Stimulated activated CD4-positive, alpha-beta T cell treated with anti-CD3 and anti-CD28 coated beads, Interleukin-4, amount 100 ng/mL, for 48 hours (primary cell): Measurements from ENCODE around the gene TTF1.

ENCODE experiments used
- DNase-seq, 2 donors: peaks; one replicate each; pipeline ENCODE4 v3.0.0-alpha.2; 2020; ENCODE audit warnings: low read depth in 2 of 2

TTF1 gene

DNA sequence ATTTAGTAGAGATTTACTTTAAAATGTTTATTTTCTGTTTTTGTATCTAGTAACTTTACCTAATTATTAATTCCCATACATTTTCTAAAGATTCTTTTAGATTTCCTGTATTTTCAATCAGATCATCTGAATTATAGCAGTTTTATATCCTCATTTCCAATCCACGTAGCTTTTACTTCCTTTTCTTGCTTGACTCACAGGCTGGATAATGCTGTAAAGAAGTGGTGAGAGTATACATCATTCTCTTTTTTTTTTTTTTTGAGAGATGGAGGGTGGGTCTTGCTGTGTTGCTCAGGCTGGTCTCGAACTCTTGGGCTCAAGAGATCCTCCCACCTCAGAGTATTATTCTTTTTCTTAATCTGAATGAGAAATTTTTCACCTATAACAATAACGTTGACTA, 40.7 kb downstream of the TTF1 start:
- no peak for DNase-seq

DNA sequence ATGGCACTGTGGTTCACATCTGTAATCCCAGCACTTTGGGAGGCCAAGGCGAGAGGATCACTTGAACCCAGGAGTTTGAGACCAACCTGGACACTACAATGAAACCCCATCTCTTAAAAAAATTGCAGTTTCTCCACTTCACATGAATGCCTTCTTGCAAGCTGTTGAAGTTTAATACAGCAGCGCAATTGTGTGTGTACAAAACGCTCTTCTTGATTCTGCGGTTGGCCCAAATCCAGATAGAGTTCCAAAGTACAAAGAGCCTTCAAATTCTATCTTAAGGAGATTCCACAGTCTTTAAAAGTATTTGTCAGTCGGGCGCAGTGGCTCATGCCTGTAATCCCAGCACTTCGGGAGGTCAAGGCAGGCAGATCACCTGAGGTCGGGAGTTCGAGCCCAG, 42.6 kb downstream of the TTF1 start:
- DNase-seq = no peak

DNA sequence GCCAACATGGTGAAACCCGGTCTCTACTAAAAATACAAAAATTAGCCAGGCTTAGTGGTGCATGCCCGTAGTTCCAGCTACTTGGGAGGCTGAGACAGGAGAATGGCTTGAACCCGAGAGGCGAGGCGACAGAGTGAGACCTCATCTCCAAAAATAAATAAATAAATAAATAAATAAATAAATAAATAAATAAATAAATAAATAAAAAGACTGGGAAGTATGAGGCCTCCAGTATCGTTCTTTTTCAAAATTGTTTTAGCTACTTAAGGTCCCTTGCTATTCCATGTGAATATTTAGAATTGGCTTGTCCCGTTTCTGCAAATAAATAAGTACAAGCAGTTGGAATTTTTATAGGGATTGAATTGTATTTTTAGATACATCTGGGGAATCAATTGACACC, 48.9 kb downstream of the TTF1 start:
- no peak for DNase-seq

DNA sequence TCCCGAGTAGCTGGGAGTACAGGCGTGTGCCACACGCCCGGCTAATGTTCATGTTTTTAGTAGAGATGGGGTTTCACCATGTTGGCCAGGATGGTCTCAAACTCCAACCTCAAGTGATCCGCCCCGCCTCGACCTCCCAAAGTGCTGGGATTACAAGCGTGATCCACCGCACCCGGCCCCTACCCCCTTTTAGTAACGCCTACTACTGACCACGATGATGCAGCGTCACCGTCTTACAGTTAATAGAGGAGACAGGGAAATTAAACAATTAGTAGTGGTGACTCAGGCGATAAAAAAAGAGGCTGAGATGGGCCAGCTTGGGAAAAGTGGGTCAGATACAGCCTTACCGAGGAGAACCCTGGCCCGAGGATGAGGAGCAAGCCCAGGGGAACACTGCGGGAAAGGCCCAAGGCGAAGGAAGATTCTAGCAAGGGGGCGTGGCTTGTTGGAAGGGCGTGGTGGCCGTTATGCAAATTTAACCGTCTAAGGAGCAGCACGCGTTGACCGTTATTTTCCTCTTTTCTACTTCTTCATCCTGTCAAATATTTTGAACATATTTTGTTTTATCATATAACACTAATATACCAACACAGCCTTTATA, 50.2 kb downstream of the TTF1 start:
- DNase-seq = no peak

DNA sequence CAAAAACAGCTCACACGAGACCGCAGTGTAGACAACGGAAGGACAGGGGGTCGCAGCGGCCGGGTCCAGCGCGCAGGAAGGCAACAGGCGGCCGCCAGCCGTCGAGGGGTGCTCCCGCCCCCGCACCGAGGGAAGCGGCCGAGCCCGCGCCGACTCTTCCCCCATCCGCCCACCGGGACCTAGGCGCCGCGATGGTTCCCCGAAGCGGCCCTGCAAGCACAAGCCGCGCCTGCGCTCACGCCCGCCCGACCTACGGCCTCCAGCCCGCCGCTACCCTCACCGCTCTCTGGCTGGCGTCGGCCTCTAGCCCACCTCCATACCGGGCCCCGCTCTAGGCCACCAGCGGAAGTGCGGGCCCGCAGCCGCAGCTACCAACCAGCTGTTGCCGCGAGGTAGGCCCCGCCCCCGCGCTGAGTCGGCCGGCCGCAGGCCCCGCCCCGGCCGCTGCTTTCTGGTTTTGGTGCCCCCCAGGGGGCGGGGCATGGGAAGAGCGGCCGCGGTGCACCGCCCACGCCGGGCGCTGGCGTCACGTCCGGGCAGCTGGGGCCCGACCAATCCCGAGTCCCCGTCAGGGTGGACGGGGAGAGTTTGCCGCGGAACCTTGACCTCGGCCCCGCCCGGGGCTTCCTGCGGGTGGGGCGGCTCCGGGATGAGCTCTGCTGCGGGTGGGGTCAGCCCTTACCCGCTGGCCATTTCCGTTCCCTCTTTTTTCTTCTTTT, 51.8 kb downstream of the TTF1 start, which contains the start of gene SETX:
Gene SETX, minus strand, starts transcription at position 350 of the 719 bp plus-strand sequence. CDS start 5,558 bp downstream, outside the sequence.
- DNase-seq = peak; percentile 94 to 97

DNA sequence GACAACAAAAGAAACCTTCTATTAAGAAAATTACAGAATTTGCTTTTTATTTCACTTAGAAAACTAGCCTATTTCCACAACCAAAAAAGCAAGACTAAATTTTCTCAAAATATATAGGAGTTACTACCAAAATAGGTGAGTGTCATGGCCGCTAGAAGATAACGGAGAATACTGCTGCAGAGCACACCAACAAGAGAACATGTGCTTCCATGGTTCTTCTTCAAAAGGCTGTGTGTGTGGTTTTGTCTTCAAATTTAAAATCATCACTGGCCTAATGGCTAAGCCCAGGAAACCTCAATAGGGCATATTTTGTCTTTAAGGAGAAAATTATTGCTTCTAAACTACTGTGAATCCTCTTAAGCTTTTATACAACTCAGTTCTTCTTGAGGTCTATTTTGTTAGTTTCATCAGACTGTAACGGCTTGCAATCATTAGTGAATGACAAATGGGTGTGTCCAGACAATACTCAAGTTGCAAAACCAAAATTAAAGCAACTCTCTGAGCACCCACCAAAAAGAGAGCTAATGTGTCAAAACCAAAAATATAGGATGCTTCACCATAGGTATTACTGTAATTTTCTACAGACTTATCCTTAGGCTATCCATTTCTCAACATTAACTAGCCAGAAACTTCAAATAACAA, 55.1 kb downstream of the TTF1 start:
- no peak for DNase-seq

DNA sequence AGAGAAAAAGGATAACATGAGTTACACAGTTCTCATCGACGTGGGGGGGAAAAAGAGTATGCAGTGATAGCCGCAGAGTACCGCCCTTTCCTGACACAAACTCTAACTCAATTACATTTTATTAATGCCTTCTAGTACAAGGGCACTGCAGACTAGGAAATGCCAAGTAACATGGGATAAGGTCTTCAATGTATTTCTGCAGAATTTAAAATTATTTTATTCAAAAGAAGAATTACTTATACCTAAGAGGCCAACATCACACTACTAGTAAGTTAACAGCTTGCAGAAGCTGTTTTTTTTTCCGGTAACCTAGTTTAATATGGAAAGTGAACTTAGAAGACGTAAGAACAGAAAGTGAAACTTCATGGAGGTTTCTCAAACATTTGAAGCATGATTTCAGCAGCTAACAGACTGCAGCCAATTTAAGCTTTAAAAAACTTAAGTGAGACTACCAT, 55.8 kb downstream of the TTF1 start:
- peak in 1 of 2 donors; percentile 11 for DNase-seq

DNA sequence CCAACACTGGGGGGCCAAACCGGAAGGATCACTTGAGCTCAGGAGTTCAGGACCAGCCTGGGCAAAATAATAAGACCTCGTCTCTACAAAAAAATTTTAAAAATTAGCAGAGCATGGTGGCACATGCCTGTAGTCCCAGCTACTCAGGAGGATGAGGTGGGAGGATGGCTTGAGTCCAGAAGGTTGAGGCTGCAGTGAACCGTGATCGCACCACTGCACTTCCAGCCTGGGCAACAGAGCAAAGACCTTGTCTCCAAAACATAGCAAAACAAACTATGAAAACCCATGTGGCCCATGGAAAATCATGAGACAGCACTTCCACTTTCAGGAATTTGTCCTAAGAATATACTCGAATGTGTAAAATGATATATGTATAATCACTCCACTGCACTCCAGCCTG, 58.0 kb downstream of the TTF1 start:
- DNase-seq = no peak

DNA sequence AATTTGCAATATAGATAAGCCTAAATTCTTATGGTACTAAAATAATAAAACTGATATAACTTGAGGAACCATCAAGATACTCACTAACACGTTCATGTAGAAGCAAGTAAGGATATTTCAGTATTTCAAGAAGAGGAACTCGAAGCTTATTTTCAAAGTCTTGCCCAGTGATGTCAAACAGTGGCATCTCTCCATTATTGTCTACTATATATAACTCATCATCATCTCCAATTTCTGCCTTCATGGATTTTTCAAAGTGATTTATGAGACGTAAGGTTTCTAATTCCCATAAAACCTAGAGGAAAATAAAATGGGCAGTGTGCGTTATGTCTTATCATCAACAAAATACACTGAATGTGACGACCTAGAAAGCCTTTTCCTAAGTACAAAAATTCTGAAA, 60.5 kb downstream of the TTF1 start:
- DNase-seq = no peak

DNA sequence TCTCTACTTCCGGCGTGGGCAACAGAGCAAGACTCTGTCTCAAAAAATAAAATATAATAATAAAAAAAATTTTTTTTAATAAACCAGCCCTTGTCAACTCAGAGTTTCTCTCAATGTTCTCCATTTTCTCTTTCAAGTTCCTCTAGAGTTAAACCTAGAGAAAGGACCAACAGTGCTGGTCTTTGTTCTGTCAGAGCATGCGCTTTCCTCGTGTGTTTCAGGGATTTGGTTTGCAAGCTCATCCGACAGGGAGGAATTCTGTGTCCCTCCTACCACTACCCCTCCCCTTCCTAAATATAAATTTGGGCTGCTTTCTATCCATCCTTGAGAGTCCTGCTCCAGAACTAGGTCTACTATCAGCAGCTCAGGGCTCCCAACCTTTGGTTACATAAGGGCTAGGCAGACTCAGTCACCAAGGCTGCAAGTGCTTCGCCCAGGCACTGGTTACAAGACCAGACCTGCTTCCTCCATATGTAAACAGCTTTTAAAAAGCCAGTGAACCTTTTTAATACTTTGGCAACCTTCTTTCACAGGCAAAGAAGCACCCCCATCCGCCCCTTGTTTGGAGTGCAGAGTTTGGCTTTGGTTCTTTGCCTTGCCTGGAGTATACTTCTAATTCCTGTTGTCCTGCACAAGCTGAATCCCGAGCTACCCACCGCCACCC, 65.3 kb downstream of the TTF1 start:
- no peak for DNase-seq

DNA sequence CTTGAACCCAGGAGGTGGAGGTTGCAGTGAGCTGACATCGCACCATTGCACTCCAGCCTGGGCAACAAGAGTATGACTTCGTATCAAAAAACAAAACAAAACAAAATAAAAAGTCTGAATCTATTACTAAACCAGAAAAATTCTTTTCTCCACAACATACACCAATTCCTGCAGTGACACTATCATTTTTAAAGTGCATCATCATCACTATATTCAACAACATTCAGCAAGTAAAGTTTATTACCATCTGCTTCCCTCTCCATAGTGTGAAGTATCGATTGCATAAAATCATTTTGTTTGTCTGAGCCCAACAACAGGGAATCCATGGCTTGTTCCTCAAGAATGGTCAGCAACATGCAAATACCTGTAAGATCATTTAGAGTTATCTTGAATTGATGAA, 72.3 kb downstream of the TTF1 start:
- DNase-seq = no peak

DNA sequence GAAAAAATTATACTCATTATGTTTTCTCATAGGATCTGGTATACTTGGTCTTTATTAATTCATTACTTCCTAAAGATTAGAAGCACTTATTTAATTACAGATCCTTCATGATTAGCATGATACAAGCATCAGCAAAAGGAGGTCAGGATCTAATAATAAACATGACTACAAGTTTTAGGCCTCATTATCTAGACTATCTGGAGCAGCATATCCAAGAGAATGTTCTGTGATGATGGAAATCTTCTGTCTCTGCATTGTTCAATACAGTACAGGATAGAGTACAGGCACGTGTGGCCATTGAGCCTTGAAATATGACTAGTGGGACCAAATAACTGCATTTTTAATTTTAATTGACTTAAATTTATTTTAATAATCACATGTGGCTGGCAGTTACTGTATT, 73.1 kb downstream of the TTF1 start:
- DNase-seq = no peak

DNA sequence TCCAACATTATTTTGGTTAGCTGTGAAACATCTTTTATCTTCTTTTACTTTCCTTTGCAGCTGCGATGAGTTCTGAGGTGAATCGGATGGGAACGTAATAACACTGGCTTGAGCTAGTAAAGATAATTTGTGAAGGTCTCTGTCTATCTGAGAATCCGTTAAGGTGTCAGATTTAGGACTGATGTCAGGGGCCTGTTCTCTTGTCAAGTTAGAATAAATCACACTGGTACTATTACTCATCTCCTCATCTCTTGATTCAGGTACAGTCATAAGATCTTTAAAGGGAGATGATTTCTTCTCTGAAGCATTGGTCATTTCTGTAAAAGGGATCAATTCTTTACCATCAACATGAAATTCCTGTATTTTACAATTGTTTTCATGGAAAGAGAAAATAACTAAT, 78.1 kb downstream of the TTF1 start:
- no peak for DNase-seq

DNA sequence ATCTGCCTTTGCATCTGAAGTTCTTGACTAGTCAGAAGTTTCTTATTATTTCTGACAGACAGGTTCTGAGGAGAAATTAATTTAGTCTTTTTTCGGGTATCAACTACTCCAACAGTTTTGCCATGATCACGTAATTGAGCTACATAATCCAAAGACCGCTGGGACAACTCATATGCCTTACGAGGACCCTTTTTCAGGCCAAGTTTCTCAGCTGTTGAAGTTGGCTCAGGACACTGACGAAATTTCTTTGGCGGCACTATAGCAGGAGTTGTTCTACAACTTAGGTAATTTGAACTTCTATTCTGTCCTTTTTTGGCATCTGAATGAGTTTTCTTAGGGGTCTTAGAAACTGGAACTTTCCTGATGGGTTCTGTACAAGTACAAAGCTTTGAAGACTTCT, 79.1 kb downstream of the TTF1 start:
- DNase-seq = no peak
